ENCODE data around the gene XPO6. TPM values are rescaled to one million over a fixed set of nuclear protein-coding genes. Genes with fewer than 3 reads are reported as not detected.

XPO6 gene
- total and polyA plus RNA-seq, 2 of the 13 experiments (the other 11 are each of a cell fraction or from before 2014, with no cell fraction given): 109 to 129 TPM

DNA sequence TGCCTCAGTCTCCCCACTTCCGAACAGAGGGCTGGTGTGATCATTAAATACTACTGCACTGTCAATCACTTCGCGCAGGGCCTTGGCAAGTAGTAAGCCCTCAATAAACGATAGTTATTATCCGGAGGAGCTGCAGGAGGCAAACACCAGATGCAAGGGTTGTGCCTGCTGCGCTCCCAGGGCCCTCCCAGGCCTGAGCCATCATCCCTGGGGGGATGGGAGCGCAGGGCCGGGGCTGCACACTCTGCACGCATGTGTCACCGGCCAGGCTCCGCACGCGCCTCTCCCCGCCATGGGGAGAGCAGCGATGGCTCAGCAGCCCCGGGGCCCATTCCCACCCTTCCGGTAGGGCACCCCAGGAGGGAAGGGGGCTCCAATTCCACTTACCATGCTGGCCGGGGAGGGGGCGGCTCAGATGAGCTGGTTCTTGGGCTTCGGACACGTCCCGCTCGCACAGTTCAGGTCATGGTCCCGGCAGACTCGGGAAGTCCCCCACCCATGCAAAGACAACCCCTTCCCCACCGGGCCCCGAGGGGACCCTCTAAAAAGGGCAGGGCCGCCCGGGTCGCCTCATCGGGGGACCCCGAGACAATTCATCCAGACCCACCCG lies 681 bp downstream of the XPO6 start (continued):
- TF ChIP-seq, protein P1, sequence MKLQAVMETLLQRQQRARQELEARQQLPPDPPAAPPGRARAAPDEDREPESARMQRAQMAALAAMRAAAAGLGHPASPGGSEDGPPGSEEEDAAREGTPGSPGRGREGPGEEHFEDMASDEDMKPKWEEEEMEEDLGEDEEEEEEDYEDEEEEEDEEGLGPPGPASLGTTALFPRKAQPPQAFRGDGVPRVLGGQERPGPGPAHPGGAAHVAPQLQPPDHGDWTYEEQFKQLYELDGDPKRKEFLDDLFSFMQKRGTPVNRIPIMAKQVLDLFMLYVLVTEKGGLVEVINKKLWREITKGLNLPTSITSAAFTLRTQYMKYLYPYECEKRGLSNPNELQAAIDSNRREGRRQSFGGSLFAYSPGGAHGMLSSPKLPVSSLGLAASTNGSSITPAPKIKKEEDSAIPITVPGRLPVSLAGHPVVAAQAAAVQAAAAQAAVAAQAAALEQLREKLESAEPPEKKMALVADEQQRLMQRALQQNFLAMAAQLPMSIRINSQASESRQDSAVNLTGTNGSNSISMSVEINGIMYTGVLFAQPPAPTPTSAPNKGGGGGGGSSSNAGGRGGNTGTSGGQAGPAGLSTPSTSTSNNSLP (IDR thresholded peaks at IDR 0.05; ENCODE audit: low read depth, low read length): no peak
- no peak for TF ChIP-seq NR2F2 (IDR thresholded peaks at IDR 0.05; ENCODE audit: borderline replicate concordance, low read depth)
- no peak for TF ChIP-seq HHEX (CRISPR knock-in tag; IDR thresholded peaks at IDR 0.05)
- no peak for TF ChIP-seq NPAS2 (CRISPR knock-in tag; IDR thresholded peaks at IDR 0.05; ENCODE audit: borderline replicate concordance)
- no peak for TF ChIP-seq ZBTB37 (CRISPR knock-in tag; IDR thresholded peaks at IDR 0.05)
- TF ChIP-seq, protein P2, sequence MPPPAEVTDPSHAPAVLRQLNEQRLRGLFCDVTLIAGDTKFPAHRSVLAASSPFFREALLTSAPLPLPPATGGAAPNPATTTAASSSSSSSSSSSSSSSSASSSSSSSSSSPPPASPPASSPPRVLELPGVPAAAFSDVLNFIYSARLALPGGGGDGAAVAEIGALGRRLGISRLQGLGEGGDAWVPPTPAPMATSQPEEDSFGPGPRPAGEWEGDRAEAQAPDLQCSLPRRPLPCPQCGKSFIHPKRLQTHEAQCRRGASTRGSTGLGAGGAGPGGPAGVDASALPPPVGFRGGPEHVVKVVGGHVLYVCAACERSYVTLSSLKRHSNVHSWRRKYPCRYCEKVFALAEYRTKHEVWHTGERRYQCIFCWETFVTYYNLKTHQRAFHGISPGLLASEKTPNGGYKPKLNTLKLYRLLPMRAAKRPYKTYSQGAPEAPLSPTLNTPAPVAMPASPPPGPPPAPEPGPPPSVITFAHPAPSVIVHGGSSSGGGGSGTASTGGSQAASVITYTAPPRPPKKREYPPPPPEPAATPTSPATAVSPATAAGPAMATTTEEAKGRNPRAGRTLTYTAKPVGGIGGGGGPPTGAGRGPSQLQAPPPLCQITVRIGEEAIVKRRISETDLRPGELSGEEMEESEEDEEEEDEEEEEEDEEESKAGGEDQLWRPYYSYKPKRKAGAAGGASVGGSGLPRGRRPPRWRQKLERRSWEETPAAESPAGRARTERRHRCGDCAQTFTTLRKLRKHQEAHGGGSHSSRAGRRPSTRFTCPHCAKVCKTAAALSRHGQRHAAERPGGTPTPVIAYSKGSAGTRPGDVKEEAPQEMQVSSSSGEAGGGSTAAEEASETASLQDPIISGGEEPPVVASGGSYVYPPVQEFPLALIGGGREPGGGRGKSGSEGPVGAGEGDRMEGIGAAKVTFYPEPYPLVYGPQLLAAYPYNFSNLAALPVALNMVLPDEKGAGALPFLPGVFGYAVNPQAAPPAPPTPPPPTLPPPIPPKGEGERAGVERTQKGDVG (CRISPR knock-in tag; IDR thresholded peaks at IDR 0.05; ENCODE audit: borderline replicate concordance): no peak
- TF ChIP-seq ZNF292 (CRISPR knock-in tag; IDR thresholded peaks at IDR 0.05; ENCODE audit: borderline replicate concordance, low read depth): no peak
- no peak for TF ChIP-seq ATF4 (CRISPR knock-in tag; IDR thresholded peaks at IDR 0.05)
- 0 out of 2 replicates have a peak, but pooled peaks have one; percentile 54 for TF ChIP-seq ZZZ3 (CRISPR knock-in tag; IDR thresholded peaks at IDR 0.05; ENCODE audit: borderline replicate concordance)
- no peak for TF ChIP-seq RBM22 (optimal IDR thresholded peaks at IDR 0.05; ENCODE audit: low read length)
- TF ChIP-seq ONECUT2 (CRISPR knock-in tag; IDR thresholded peaks at IDR 0.05): no peak
- peak; percentile 57; the same call in 1 of the 2 replicates for TF ChIP-seq ZFP36L1 (CRISPR knock-in tag; IDR thresholded peaks at IDR 0.05)
- TF ChIP-seq FOXM1 (CRISPR knock-in tag; IDR thresholded peaks at IDR 0.05): no peak
- TF ChIP-seq RBFOX2 (IDR thresholded peaks at IDR 0.05; ENCODE audit: low read depth, low read length): 0 out of 2 replicates have a peak, but pooled peaks have one; percentile 33
- no peak for TF ChIP-seq SRSF1 (optimal IDR thresholded peaks at IDR 0.05; ENCODE audit: low read depth, low read length)
- no peak for TF ChIP-seq RFXAP (CRISPR knock-in tag; IDR thresholded peaks at IDR 0.05; ENCODE audit: borderline replicate concordance)
- TF ChIP-seq ZNF460 (CRISPR knock-in tag; IDR thresholded peaks at IDR 0.05; ENCODE audit: borderline replicate concordance): no peak
- TF ChIP-seq, protein P3, sequence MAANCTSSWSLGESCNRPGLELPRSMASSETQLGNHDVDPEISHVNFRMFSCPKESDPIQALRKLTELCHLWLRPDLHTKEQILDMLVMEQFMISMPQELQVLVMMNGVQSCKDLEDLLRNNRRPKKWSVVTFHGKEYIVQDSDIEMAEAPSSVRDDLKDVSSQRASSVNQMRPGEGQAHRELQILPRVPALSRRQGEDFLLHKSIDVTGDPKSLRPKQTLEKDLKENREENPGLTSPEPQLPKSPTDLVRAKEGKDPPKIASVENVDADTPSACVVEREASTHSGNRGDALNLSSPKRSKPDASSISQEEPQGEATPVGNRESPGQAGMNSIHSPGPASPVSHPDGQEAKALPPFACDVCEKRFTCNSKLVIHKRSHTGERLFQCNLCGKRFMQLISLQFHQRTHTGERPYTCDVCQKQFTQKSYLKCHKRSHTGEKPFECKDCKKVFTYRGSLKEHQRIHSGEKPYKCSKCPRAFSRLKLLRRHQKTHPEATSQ (CRISPR knock-in tag; IDR thresholded peaks at IDR 0.05; ENCODE audit: borderline replicate concordance): no peak
- TF ChIP-seq GATAD1 (CRISPR knock-in tag; IDR thresholded peaks at IDR 0.05): peak; percentile 67; the same call in 1 of the 2 replicates
- peak; percentile 72 for TF ChIP-seq PHF8 (CRISPR knock-in tag; IDR thresholded peaks at IDR 0.05)
- TF ChIP-seq NRL (CRISPR knock-in tag; IDR thresholded peaks at IDR 0.05; ENCODE audit: borderline replicate concordance): peak; percentile 71
